Activated CD4-positive, alpha-beta T cell treated with anti-CD3 and anti-CD28 coated beads for 24 hours (primary cell): ENCODE measurements around the gene PPM1F.
"Not testable (repeated sequence)": the region's sequence is repeated elsewhere in the genome, so short reads cannot be mapped to it uniquely, and the experiment has no call there.

Experiments used
- DNase-seq, 2 donors: peaks; one replicate each; pipeline ENCODE4 v3.0.0-alpha.2; 2020; ENCODE audit warnings: low read depth in 2 of 2

Gene PPM1F

DNA sequence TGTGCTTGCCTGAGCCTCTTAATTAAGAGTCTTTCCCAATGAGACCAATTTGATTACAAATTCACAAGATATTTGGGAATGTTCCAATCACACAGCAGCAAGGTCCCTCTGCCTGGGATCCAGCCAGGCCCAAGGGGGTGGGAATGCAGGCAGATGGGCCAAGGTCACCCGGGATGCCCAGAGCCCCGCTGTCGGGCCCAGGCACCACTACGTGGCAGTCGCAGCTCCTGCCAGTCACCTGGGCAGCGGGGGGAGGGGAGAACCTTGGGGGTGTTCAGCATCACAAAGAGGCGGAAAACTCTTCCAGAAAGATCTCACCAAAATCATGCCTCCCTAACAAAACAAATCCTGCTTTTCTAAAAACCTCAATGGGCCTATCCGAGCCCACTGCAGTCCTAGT is 30.9 kb downstream of the PPM1F start:
- no peak for DNase-seq

DNA sequence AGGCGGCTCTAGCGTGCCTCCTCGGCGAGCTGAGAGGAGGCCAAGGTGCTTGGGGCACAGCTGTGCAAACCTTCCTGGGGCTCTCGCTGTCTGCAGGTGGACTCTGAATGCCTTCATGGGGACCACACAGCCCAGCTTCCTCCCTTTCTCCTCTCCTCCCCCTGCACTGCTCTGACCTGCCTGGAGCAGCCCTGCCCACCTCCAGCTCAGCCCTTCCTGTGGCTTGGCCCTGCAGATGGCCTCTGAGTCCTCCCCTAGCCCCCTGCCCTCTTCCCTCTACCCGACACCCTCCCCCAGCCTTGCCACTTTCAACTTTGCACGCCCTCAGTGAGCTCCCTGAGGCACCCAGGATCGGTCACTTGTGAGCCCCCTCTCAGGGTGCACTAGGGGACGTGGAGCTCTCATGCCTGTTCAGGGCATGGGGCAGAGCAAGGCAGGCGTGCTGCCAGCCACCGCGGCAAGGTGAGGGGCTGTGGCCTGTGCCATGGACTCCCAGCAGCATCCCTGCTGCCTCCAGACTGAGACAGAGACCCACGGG is 31.4 kb downstream of the PPM1F start:
- no peak for DNase-seq

DNA sequence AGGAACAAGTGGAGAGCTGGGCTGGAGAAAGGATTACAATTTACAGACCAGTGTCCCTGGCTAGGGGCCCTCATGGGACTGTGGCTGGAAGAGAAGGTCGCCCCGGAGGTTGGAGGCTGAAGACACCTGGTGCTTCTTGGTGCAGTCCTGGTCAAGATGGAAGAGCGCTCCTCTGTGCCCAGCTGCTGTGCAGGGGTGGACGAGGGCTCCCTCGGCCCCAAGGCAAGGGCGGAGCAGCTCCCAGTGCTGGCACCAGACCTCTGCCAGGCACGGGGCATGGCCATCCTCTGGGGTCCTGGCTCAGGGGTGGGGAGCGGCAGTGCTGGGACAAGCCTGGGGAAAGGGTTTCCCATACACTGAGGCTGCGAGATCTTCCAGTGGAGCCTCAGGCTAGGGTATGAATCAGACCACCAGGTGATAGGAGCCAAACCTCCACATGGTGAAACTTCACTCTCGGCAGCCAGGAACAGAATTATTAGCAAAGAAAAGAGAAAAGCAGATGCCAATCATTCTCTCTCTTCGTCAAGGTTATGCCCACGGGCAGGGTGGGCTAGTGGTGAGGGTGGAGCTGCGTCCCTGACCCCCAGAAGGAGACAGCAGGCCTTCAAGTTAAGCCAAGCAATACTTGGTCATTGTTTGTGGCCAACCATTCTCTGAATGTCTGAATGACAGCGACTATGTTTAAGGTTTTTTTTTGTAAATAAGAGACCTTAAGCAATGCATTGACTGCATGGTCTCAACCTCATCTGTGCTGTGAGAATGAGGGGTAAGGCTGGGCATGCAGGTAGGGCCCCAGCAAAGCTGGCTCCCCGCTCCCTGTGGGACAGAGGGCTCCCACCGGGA is 32.1 kb downstream of the PPM1F start:
- no peak for DNase-seq

- DNase-seq: no peak
Observed at GRCh38 chr22:21919526-21920307, 32.9 kb downstream of the PPM1F start.

GRCh38 chr22:21918466-21919185 is 34.0 kb downstream of the PPM1F start:
- DNase-seq: no peak

DNA sequence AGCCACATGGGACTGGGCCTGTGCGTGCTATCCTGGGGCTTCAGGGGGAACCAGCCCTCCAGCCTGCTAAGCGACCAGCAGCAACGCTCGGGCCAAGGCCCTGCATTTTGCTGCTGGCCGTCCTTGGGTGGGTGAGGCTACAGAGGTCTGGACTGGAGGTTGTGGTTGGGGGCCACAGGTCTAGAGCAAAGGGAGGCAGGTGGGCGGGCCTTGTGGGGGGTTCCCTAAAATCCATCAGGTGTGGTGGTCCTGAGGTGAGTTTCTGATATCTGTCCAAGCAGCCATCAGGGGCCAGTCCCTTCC is 34.7 kb downstream of the PPM1F start:
- no peak for DNase-seq

DNA sequence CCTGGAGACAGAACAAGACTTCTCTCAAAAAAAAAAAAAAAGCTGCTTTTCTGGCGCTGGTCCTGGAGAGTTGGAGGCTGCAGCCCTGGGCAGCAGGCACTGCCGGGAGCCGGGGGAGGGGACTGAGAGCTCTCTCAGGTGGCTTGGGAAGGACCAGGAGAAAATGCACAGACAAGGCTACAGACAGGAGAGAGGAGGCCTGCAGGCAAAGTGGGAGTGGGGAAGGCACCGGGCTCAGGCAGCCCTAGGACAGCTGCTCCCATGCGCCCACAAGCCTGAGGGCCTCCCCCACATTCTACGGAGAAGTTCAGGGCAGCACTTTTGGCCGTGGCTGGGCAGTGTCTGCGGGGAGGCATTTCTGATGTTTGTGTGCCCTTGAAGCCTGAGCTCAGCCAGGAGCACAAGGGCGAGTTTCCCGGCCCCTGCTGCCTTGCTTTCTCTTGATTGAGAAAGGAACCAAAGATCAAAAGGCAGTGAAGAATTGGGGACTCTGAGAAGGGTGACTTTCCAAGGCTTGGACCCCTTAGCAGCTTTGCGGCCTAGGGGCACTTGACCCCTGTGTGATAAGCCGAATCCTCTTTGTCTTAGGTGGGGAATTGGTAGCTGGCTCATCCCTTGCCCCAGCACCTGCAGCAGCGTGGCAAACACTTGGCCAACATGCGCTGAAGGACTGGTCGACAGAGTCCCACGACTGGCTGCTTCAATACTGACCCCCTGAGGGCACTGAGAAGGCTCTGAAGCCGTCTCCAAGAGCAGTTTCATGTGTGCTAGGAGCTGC is 35.3 kb downstream of the PPM1F start:
- no peak for DNase-seq

GRCh38 chr22:21916309-21916918 is 36.2 kb downstream of the PPM1F start:
- no peak for DNase-seq

GRCh38 chr22:21915624-21916308 is 36.9 kb downstream of the PPM1F start:
- DNase-seq: no peak

GRCh38 chr22:21914033-21914642 is 38.5 kb downstream of the PPM1F start:
- DNase-seq: not testable (repeated sequence)

DNA sequence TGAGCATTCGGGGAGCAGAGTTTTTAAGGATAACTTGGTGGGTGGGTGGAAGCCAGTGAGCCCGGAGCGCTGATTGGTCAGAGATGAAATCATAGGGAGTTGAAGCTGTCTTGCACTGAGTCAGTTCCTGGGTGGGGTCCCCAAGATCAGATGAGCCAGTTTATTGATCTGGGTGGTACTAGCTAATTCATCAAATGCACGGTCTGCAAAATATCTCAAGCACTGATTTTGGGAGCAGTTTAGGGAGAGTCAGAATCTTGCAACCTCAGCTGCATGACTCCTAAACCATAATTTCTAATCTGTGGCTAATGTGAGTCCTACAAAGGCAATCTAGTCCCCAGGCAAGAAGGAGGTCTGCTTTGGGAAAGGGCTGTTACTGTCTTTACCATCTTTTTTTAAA is 42.3 kb downstream of the PPM1F start:
- not testable (repeated sequence) for DNase-seq

GRCh38 chr22:21909871-21910270 is 42.8 kb downstream of the PPM1F start:
- no peak for DNase-seq

- no peak for DNase-seq
Observed at GRCh38 chr22:21907638-21908522, 44.8 kb downstream of the PPM1F start.

DNA sequence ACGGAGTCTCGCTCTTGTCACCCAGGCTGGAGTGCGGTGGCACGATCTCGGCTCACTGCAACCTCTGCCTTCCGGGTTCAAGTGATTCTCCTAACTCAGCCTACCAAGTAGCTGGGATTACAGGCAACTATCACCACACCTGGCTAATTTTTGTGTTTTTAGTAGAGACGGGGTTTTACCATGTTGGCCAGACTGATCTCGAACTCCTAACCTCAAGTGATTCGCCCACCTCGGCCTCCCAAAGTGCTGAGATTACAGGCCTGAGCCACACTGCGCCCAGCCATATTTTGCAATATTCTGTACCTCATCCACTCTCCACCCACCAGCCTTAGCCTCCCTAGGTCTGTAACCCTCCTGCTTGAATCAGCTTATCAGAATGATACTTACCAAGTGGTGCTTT is 47.4 kb downstream of the PPM1F start:
- DNase-seq: not testable (repeated sequence)

GRCh38 chr22:21904250-21904789 is 48.3 kb downstream of the PPM1F start:
- no peak for DNase-seq

GRCh38 chr22:21903283-21903682 is 49.4 kb downstream of the PPM1F start:
- no peak for DNase-seq

GRCh38 chr22:21902296-21903087 is 50.2 kb downstream of the PPM1F start:
- DNase-seq: no peak

- DNase-seq: no peak
Observed at GRCh38 chr22:21898354-21898896, 54.2 kb downstream of the PPM1F start.
